ENCODE results near the gene ARHGEF25. TPM values are rescaled to one million over a fixed set of nuclear protein-coding genes. Genes with fewer than 3 reads are reported as not detected.

Gene ARHGEF25
- total and polyA plus RNA-seq, 11 donors = 5.5 to 20.3 (median 10.1) TPM

- DNase-seq (peak in 1 of 5 donors; percentile 58), ATAC-seq (peak; percentile 12 to 58 (median 30))
- H3K36me3 ChIP-seq = peaks cover 0 to 24% (median 10%) of the 10 kb centered on the region in 9 donors
- no peaks in the 10 kb centered on the region for H3K9me3 ChIP-seq
- peak overlapping the region in 9 of 12 donors; percentile 9 to 82 (median 69) for H3K27ac ChIP-seq
- H3K27me3 ChIP-seq = peaks cover 3 to 52% (median 22%) of the 10 kb centered on the region in 9 donors
- H3K4me3 ChIP-seq = peak overlapping the region in 8 of 12 donors; percentile 25 to 66 (median 48)
- 47 to 63% (median 55%) methylated on average over 16 of the region's 16 CpGs for WGBS, 4 donors
- TF ChIP-seq POLR2A (IDR thresholded peaks at IDR 0.05) = no peak
- H3K4me1 ChIP-seq = peaks cover 0 to 52% (median 21%) of the 10 kb centered on the region in 12 donors
- intact Hi-C loops (cut with DNase I) = loop anchor here in 1 of 10 donors (2.0 kb wide), 1 partner anchor 98 kb away; the partner anchor contains the start of gene DDIT3
Observed at GRCh38 chr12:57618966-57619433, 7.8 kb downstream of the ARHGEF25 start.

- Histone ChIP-seq H3K27ac (peak overlapping the region in 9 of 12 donors; percentile 6 to 81 (median 59)), H3K36me3 (peaks cover 0 to 19% (median 8%) of the 10 kb centered on the region in 9 donors), H3K4me3 (peak overlapping the region in 11 of 12 donors; percentile 16 to 66 (median 41)), H3K27me3 (peaks cover 3 to 57% (median 22%) of the 10 kb centered on the region in 9 donors), H3K4me1 (peaks cover 0 to 52% (median 19%) of the 10 kb centered on the region in 12 donors), H3K9me3 (no peaks in the 10 kb centered on the region)
- 26 to 39% (median 33%) methylated on average over 30 to 46 of the region's 46 CpGs for WGBS, 4 donors
- intact Hi-C loops (cut with DNase I) = loop anchor here in 9 of 10 donors (1.0 to 10.0 kb wide), 7 partner anchors 21 to 165 kb away; partner anchors contain the start of genes GLI1 (in 2 of the 9), INHBE (in 2 of the 9) and DDIT3 (in 1 of the 9)
- TF ChIP-seq CTCF (IDR thresholded peaks at IDR 0.05) = no peak
- no peak for TF ChIP-seq POLR2A (IDR thresholded peaks at IDR 0.05)
- DNase-seq (peak in 2 of 5 donors; percentile 52 to 59), ATAC-seq (peak in 2 of 4 donors; percentile 4 to 19)
Observed at GRCh38 chr12:57619434-57620244, 8.4 kb downstream of the ARHGEF25 start.

- Histone ChIP-seq H3K27ac (peak overlapping the region in 4 of 12 donors; percentile 59 to 81 (median 70)), H3K4me1 (peaks cover 0 to 47% (median 19%) of the 10 kb centered on the region in 12 donors), H3K9me3 (no peaks in the 10 kb centered on the region), H3K36me3 (peaks cover 0 to 11% (median under 1%) of the 10 kb centered on the region in 9 donors), H3K4me3 (peak overlapping the region in 11 of 12 donors; percentile 20 to 66 (median 47)), H3K27me3 (peaks cover 3 to 61% (median 26%) of the 10 kb centered on the region in 9 donors)
- no peak for ATAC-seq
- no peak for DNase-seq
- 42 to 54% (median 46%) methylated on average over 12 to 13 of the region's 13 CpGs for WGBS, 4 donors
- intact Hi-C loops (cut with DNase I) = loop anchor here in 9 of 10 donors (1.0 to 10.0 kb wide), 6 partner anchors 22 to 166 kb away; partner anchors contain the start of genes GLI1 (in 2 of the 9) and INHBE (in 2 of the 9)
- TF ChIP-seq POLR2A (IDR thresholded peaks at IDR 0.05) (no peak), CTCF (IDR thresholded peaks at IDR 0.05) (no peak)
Observed at GRCh38 chr12:57620245-57620935, 9.2 kb downstream of the ARHGEF25 start.

GRCh38 chr12:57620936-57621496, 9.8 kb downstream of the ARHGEF25 start:
- peaks cover 3 to 66% (median 26%) of the 10 kb centered on the region in 9 donors for H3K27me3 ChIP-seq
- DNase-seq = no peak
- intact Hi-C loops (cut with DNase I) = loop anchor here (1.0 to 10.0 kb wide), 7 partner anchors 22 to 166 kb away; partner anchors contain the start of genes GLI1 (in 2 of the 10) and INHBE (in 2 of the 10)
- no peak overlapping the region for H3K27ac ChIP-seq
- H3K4me3 ChIP-seq = peak overlapping the region; percentile 20 to 66 (median 47)
- no peak for TF ChIP-seq CTCF (IDR thresholded peaks at IDR 0.05)
- TF ChIP-seq POLR2A (IDR thresholded peaks at IDR 0.05) = no peak
- H3K36me3 ChIP-seq = peaks cover 0 to 8% (median 0%) of the 10 kb centered on the region in 9 donors
- H3K4me1 ChIP-seq = peaks cover 0 to 45% (median 17%) of the 10 kb centered on the region in 12 donors
- 3 to 9% (median 6%) methylated on average over 36 to 42 of the region's 42 CpGs for WGBS, 4 donors
- no peaks in the 10 kb centered on the region for H3K9me3 ChIP-seq
- ATAC-seq = peak in 1 of 4 donors; percentile 4
